ENCODE results near the gene RIN3. TPM values are rescaled to one million over a fixed set of nuclear protein-coding genes. Genes with fewer than 3 reads are reported as not detected.
A peak's percentile ranks its signal among the peaks of the same experiment; 100 is the strongest.
"Not testable (repeated sequence)": the region's sequence is repeated elsewhere in the genome, so short reads cannot be mapped to it uniquely, and the experiment has no call there.

Gene RIN3
- total RNA-seq, 1 donor from 2014 or later, result 34.7 TPM

DNA sequence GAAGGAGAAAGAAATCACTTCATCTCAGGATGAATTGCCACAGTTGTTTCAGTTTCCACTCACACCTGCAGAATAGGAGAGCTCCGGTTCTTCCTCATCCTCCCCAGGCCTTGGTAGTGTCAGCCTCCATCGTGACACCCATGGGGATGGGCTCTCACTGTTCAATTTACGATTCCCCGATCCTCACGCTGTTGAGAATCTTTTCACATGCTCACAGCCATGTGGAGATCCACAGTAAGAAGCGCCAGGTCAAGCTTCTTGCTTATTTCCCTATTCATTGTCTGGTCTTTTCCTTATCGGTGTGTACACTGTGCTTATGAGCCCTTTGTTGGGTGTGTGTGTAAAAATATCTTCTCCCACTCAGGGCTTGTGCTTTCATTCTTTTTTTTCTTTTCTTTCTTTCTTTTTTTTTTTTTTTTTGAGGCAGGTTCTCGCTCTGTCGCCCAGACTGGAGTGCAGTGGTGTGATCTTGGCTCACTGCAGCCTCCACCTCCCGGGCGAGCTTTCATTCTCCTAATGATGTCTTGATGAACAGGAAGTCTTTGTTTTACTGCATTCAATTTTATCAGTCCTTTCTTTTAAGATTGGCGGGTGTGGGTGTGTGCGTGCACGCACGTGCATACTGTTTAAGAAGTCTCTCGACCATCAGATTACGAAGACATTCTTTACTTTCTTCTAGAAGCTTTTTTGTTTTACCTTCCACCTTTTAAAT lies 21.5 kb downstream of the RIN3 start:
- Mint-ChIP-seq H3K36me3 (ENCODE audit: low read depth) (no peaks in the 10 kb centered on the region), H3K4me1 (ENCODE audit: low read depth) (peaks cover 37% of the 10 kb centered on the region), H3K4me3 (peak overlapping the region; percentile 45), H3K27me3 (ENCODE audit: insufficient read depth) (peaks cover 10% of the 10 kb centered on the region), H3K27ac (peak overlapping the region; percentile 45), H3K9me3 (no peaks in the 10 kb centered on the region)
- DNase-seq (ENCODE audit: low spot score), result no peak
- intact Hi-C loops (cut with micrococcal nuclease), result loop anchor here (10.0 kb wide), 1 partner anchor 50 kb away; no protein-coding TSS in a partner anchor

DNA sequence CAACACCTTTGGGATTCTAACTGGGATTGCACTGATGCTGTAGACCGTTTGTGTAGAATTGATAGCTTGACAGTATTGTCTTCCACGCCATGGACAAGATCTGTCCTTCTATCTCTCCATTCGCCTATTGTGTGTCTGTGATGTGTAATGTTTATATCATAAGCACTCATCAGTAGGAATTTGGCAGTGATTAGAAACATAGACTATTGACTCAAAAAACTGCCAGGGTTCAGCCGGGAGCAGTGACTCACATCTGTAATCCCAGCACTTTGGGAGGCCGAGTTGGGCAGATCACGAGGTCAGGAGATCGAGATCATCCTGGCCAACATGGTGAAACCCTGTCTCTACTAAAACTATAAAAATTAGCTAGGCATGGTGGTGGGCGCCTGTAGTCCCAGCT lies 22.6 kb downstream of the RIN3 start:
- Mint-ChIP-seq H3K4me1 (ENCODE audit: low read depth) (peaks cover 42% of the 10 kb centered on the region), H3K27ac (peak overlapping the region; percentile 8), H3K27me3 (ENCODE audit: insufficient read depth) (peaks cover 10% of the 10 kb centered on the region), H3K4me3 (peak overlapping the region; percentile 59)
- H3K9me3 Mint-ChIP-seq; H3K36me3 Mint-ChIP-seq (ENCODE audit: low read depth); DNase-seq (ENCODE audit: low spot score): not testable (repeated sequence)
- intact Hi-C loops (cut with micrococcal nuclease), result loop anchor here (10.0 kb wide), 1 partner anchor 49 kb away; no protein-coding TSS in a partner anchor

DNA sequence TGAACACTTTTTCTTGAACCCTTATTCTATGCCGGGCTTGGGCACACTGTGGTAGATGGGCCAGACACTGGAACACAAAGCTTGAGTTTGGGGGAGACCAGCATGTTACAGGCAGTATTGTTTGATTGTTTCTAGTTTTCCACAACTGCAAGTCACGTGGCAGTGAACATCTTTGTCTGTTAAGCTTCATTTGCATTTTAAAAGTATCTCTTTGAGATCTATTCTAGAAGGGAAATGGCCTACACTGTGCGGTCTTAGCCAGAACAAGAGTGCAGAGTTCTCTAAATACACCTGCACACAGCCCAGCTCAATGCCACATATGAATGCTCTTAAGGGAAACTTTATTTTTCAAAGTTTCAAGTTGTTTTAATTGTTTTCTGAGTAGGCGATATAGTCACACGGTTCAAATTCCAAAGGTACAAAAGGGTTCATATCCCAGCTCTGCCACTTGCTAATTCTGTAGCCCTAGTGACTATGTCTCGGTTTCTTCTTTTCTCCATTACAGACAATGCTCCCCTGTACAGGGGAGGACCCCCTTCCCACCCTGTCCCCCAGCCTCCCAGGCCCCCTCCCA lies 24.9 kb downstream of the RIN3 start:
- H3K27me3 Mint-ChIP-seq (ENCODE audit: insufficient read depth), result peaks cover 13% of the 10 kb centered on the region
- no peak overlapping the region for H3K27ac Mint-ChIP-seq
- peaks cover 36% of the 10 kb centered on the region for H3K4me1 Mint-ChIP-seq (ENCODE audit: low read depth)
- no peaks in the 10 kb centered on the region for H3K36me3 Mint-ChIP-seq (ENCODE audit: low read depth)
- intact Hi-C loops (cut with micrococcal nuclease), result loop anchor here (10.0 kb wide), 1 partner anchor 46 kb away; no protein-coding TSS in a partner anchor
- no peaks in the 10 kb centered on the region for H3K9me3 Mint-ChIP-seq
- no peak for DNase-seq (ENCODE audit: low spot score)
- H3K4me3 Mint-ChIP-seq, result no peak overlapping the region

DNA sequence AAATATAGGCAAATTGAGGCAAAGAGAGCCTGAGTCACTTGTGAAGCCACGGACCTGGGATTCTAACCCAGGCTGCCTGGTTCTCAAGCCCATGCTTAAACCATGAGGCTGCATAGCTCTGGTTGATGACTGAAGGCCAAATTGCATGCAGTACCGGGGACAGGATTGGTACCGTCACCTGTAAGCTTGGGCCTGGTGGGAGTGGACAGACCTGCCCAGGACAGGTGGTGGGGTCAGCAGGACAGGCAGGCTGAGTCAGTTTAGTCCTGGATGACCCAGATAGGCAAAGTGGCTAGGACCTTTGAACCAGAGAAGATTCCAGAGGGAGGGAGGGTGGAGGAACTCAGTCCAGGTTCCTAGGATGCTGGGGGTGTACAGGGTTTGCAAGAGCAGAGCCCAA lies 25.8 kb downstream of the RIN3 start:
- Mint-ChIP-seq H3K4me3 (no peak overlapping the region), H3K9me3 (no peaks in the 10 kb centered on the region), H3K27me3 (ENCODE audit: insufficient read depth) (peaks cover 12% of the 10 kb centered on the region), H3K4me1 (ENCODE audit: low read depth) (peaks cover 36% of the 10 kb centered on the region), H3K27ac (no peak overlapping the region), H3K36me3 (ENCODE audit: low read depth) (no peaks in the 10 kb centered on the region)
- no peak for DNase-seq (ENCODE audit: low spot score)
- intact Hi-C loops (cut with micrococcal nuclease), result loop anchor here (10.0 kb wide), 1 partner anchor 45 kb away; no protein-coding TSS in a partner anchor

DNA sequence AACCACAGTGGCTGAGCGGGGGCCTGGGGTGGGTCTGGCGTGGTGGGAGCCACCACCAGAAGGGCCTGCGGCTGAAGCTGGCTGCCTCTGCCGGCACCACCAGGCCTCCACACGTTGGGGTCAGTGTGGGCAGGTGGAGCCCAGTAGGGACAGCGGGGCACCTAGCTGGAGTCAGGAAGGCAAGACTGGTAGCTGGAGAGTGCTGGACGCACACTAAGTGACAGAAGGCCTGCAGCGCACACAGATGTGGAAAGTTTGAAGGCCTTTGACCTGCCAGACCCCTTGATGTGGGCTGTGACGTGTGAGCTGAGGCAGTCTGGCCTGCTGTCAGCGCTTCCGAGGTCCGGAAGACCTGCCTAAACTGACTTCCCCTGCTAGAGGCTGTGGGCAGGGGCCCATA lies 26.3 kb downstream of the RIN3 start:
- H3K36me3 Mint-ChIP-seq (ENCODE audit: low read depth), result no peaks in the 10 kb centered on the region
- no peak overlapping the region for H3K27ac Mint-ChIP-seq
- intact Hi-C loops (cut with micrococcal nuclease), result loop anchor here (10.0 kb wide), 1 partner anchor 45 kb away; no protein-coding TSS in a partner anchor
- no peak overlapping the region for H3K4me3 Mint-ChIP-seq
- peaks cover 32% of the 10 kb centered on the region for H3K4me1 Mint-ChIP-seq (ENCODE audit: low read depth)
- H3K27me3 Mint-ChIP-seq (ENCODE audit: insufficient read depth), result peaks cover 12% of the 10 kb centered on the region
- no peaks in the 10 kb centered on the region for H3K9me3 Mint-ChIP-seq
- DNase-seq (ENCODE audit: low spot score), result no peak

DNA sequence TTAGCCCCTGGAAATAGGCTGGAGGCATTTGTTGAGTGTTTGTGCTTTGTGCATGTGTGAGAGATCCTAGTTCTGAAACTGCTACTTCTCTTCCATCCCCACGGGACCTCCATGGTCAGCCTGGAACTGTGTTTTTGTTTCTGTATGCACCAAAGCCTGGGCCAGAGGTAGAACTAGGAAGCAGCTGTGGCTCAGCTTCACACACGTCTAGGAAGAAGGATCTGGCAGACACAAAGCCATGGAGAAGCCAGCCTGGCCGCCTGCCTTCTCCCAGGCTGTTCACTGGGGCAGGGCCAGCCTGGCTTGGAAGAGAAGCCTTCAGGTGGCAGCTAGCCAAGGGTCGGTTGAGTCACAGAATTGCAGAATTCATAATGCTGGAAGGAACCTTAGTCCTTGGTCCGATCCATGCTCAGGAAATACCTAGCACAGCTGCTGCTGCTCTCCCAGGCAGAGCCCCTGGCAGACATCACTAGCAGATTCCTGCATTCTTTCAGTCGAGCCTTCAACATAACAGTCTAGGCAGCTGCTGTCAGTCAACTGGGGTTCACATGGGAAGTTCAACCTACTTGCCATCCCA lies 27.0 kb downstream of the RIN3 start:
- Mint-ChIP-seq H3K4me3 (no peak overlapping the region), H3K9me3 (no peaks in the 10 kb centered on the region), H3K27ac (no peak overlapping the region), H3K27me3 (ENCODE audit: insufficient read depth) (peaks cover 12% of the 10 kb centered on the region), H3K36me3 (ENCODE audit: low read depth) (no peaks in the 10 kb centered on the region), H3K4me1 (ENCODE audit: low read depth) (peaks cover 25% of the 10 kb centered on the region)
- no peak for DNase-seq (ENCODE audit: low spot score)
- intact Hi-C loops (cut with micrococcal nuclease), result no loop called here

DNA sequence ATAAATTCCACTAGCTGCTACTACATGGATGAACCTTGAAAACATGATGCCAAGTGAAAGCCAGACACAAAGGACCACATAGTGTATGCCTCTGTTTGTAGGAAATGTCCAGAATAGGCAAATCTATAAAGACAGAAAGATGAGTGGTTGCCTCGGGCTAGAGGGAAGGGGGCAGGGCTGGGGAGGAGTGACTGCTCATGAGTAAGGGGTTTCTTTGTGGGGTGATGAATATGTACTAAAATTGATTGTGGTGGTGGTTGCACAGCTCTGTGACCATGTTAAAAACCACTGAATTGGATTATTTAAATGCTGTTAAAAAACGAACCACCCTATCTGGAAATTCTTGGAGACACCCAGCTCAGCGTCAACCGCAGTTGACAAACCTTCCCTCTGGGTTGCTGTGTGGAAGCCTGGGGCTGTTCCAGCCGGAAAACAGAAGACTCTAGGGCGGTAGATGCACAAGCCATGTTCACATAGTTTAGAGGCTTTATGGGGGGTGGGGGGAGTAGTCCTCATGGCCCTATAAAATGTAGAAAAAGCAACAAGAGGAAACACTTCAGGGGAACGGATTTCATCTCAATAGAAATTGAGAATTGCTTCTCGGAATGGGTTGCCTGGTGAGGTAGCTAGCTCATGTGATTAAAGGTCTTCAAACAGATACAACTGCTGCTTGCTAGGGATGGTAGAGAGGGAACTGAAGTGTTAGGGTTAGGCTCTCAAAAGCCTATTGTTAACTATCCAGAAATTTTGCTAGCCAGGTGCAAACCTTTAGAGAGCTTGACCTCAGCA lies 29.4 kb downstream of the RIN3 start:
- DNase-seq (ENCODE audit: low spot score), result no peak
- no peak overlapping the region for H3K4me3 Mint-ChIP-seq
- no peaks in the 10 kb centered on the region for H3K9me3 Mint-ChIP-seq
- H3K27me3 Mint-ChIP-seq (ENCODE audit: insufficient read depth), result peaks cover 5% of the 10 kb centered on the region
- peaks cover 17% of the 10 kb centered on the region for H3K4me1 Mint-ChIP-seq (ENCODE audit: low read depth)
- H3K27ac Mint-ChIP-seq, result no peak overlapping the region
- no peaks in the 10 kb centered on the region for H3K36me3 Mint-ChIP-seq (ENCODE audit: low read depth)
- intact Hi-C loops (cut with micrococcal nuclease), result no loop called here

DNA sequence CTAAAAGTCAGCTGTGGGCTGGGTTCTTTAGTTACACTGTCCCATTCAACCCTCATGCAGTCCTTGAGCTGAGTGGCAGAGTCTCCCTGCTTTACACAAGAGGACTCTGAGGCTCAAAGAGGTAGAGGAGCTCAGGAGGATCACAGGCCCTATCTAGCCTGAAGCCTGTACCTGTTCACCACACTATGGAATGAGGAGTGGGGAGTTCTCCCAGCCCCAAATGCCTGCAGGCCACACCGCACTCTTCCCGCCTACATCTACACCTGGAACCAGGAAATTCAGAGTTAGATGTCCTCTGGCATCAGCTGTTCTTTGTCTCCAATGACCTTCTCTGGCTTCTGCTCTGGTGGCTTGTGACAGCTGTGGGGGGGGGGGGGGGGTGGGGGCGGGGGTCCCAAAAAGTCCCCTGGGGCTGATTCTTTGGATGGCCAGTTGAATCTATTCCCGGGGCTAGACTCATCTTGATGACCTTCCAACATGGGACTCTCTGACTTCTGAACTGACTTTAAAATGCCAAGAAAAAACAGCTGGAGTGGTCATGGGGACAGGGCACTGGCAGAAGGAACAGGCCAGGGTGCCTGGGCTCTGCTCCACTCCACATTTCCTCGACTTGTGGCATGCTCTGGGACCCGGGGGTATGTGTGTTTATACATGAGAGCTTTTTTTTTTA lies 30.6 kb downstream of the RIN3 start:
- peaks cover 13% of the 10 kb centered on the region for H3K4me1 Mint-ChIP-seq (ENCODE audit: low read depth)

DNA sequence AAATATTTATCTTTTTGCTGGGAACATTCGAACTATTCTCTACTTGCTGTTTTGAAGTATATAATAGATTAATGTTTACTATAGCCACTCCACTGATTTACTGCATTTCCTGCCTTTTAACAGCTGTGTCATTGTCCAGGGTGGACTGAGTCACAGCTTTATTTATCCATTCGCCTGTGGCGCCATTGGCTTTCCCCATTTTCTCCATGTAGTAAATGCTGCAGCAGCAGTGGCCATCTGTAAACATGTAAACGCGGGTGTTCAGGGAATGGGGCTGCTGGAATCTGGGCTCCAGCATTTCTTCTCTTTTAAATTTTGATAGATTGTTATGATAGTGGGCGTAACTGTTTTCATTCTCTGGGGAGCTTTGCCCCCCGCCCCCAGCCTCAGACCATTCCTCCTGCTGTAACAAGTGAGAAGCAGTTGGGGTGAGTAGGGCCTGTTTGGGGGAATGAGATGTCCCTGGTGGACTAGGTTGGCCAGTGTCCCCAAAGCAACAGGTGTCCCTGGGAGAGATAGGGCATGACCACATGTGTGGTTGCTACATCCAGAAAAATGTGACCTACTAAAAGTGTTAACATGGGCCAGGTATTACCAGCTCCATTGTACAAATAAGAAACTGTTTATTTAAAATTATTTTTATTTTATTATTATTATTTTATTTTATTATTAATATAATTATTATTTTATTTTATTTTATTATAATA lies 32.9 kb downstream of the RIN3 start:
- peaks cover 7% of the 10 kb centered on the region for H3K27me3 Mint-ChIP-seq (ENCODE audit: insufficient read depth)
- H3K4me1 Mint-ChIP-seq (ENCODE audit: low read depth), result peaks cover 10% of the 10 kb centered on the region
- DNase-seq (ENCODE audit: low spot score), result no peak
- H3K27ac Mint-ChIP-seq, result peak overlapping the region; percentile 26
- H3K9me3 Mint-ChIP-seq, result no peaks in the 10 kb centered on the region
- H3K36me3 Mint-ChIP-seq (ENCODE audit: low read depth), result no peaks in the 10 kb centered on the region
- intact Hi-C loops (cut with micrococcal nuclease), result no loop called here
- H3K4me3 Mint-ChIP-seq, result no peak overlapping the region

More for the DNA sequence above, 30.6 kb downstream of the RIN3 start:
- intact Hi-C loops (cut with micrococcal nuclease), result no loop called here
- H3K27me3 Mint-ChIP-seq (ENCODE audit: insufficient read depth), result peaks cover 5% of the 10 kb centered on the region
- no peak for DNase-seq (ENCODE audit: low spot score)
- no peaks in the 10 kb centered on the region for H3K36me3 Mint-ChIP-seq (ENCODE audit: low read depth)
- no peak overlapping the region for H3K4me3 Mint-ChIP-seq
- H3K27ac Mint-ChIP-seq, result no peak overlapping the region
- H3K9me3 Mint-ChIP-seq, result no peaks in the 10 kb centered on the region

DNA sequence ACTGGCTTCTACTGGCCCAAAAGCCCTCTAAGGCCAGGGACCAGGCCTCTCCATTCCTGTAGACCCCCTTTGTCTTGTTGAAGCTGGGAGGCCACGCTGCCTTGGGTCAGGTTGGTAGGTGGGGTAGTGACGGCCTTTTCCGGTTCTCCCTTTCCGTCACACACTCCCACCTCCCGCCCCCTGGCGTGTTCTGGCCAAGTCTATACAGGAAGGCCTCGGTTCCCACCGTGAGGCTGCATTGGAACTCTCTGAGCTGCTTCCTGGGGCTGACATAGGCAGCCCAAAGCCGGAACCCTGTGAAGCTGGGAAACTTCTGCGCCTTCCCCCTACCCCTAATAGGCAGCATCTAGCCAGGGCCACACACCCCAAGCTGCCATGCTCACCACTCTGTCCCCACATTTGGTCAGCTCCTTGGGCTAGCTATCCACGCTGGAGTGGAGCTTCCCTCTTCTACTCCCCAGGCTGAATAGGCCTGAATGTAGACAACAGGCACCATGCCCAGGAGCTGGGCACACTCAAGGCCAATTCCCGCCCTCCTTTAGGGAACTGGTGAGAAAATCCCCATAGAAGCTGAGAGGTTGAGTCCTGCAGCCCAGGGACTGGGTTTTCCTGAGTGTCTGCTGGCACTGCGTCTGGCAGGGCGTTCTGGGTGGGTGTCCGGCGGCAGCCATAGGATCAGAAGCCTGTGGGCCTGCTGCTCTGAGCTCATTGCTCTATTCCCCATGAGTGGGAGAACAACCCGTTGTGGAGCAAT lies 35.7 kb downstream of the RIN3 start:
- H3K27me3 Mint-ChIP-seq (ENCODE audit: insufficient read depth), result peaks cover 2% of the 10 kb centered on the region
- H3K4me3 Mint-ChIP-seq, result no peak overlapping the region
- no peak for DNase-seq (ENCODE audit: low spot score)
- H3K27ac Mint-ChIP-seq, result no peak overlapping the region
- no peaks in the 10 kb centered on the region for H3K36me3 Mint-ChIP-seq (ENCODE audit: low read depth)
- no peaks in the 10 kb centered on the region for H3K9me3 Mint-ChIP-seq
- intact Hi-C loops (cut with micrococcal nuclease), result loop anchor here (2.0 kb wide), 1 partner anchor 14 kb away; no protein-coding TSS in a partner anchor
- peaks cover 23% of the 10 kb centered on the region for H3K4me1 Mint-ChIP-seq (ENCODE audit: low read depth)

DNA sequence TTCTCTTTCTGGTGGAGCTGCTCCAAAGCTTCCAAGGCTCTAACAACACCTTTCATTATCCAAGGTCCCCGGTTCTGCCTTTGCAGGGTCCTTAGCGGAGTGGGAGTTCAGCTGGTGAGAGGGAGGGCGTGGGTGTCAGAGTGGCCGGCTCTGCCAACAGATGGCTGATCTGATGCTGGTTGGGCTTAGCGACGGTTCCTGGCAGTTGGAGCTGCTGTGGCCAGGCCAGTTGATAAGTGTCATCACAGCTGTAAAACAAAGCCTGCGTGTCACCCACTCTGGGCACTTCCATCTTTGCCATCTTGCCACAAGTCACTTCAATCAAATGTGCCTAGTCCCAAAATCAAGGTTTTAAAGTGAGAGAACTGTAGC lies 36.3 kb downstream of the RIN3 start:
- intact Hi-C loops (cut with micrococcal nuclease), result loop anchor here (2.0 to 10.0 kb wide), 2 partner anchors 13 to 675 kb away; no protein-coding TSS in a partner anchor
- Mint-ChIP-seq H3K27ac (peak overlapping the region; percentile 16), H3K9me3 (no peaks in the 10 kb centered on the region), H3K4me1 (ENCODE audit: low read depth) (peaks cover 23% of the 10 kb centered on the region), H3K4me3 (no peak overlapping the region), H3K36me3 (ENCODE audit: low read depth) (no peaks in the 10 kb centered on the region), H3K27me3 (ENCODE audit: insufficient read depth) (peaks cover 2% of the 10 kb centered on the region)
- no peak for DNase-seq (ENCODE audit: low spot score)

All from activated T-helper 1 cell treated with anti-CD3 and anti-CD28 coated beads, Interleukin-12 subunit alpha, Interleukin-12 subunit beta, Interleukin-2, Interleukin-4 antibody, amounts not matched to agents 30 ng/mL and 10 ng/mL and 1 ng/mL, durations not matched to agents 14 hours and 24 hours and 36 hours (primary cell).